GM23338 (cell line): Measurements from ENCODE around the gene CCDC97.

Experiments used
- EZH2 ChIP-seq: fragments of 200-600 bp; sonication (generic); IDR thresholded peaks from one replicate; pipeline ENCODE4 v1.8.0; 2017; ENCODE audit warnings: antibody characterized with exemption, mild to moderate bottlenecking, low read depth; ENCODE audit not compliant: unreplicated experiment
- POLR2AphosphoS5 ChIP-seq: IDR thresholded peaks from 2 replicates; pipeline ENCODE4 v1.6.1; 2016; ENCODE audit warnings: antibody characterized with exemption, low read depth
- TF ChIP-seq, protein P1 (sequence below), 2 experiments: fragments of 200-600 bp in 1 of 2; sonication (generic) in 1 of 2; conservative IDR thresholded peaks; 2 replicates each; pipeline versions ENCODE4 v1.5.1 to v1.6.1; 2016 to 2017; ENCODE audit warnings: antibody characterized with exemption in 2 of 2, low read depth in 2 of 2, mild to moderate bottlenecking in 2 of 2, moderate library complexity in 1 of 2

DNA sequence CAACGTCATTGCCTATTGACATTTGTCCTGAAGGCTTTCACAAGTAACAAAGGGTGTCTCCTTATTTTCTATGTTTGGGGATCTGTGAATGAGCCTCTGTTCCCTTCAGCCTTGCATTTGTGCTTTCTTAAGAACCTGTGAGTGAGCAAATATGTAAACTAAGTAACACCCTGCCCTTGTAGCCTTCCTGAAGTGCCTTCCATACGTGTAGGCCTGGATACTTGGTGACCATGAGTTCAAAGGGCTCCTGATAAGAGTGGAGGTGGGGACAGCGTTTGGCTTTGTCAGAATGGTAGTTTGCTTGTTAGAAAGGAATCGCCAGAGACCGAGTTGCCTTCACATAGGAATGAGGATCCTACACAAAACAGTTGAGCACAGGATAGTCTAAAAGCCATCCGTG, 14.5 kb upstream of the CCDC97 start:
- TF ChIP-seq, protein P1, sequence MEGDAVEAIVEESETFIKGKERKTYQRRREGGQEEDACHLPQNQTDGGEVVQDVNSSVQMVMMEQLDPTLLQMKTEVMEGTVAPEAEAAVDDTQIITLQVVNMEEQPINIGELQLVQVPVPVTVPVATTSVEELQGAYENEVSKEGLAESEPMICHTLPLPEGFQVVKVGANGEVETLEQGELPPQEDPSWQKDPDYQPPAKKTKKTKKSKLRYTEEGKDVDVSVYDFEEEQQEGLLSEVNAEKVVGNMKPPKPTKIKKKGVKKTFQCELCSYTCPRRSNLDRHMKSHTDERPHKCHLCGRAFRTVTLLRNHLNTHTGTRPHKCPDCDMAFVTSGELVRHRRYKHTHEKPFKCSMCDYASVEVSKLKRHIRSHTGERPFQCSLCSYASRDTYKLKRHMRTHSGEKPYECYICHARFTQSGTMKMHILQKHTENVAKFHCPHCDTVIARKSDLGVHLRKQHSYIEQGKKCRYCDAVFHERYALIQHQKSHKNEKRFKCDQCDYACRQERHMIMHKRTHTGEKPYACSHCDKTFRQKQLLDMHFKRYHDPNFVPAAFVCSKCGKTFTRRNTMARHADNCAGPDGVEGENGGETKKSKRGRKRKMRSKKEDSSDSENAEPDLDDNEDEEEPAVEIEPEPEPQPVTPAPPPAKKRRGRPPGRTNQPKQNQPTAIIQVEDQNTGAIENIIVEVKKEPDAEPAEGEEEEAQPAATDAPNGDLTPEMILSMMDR (conservative IDR thresholded peaks at IDR 0.05; ENCODE audit: low read depth in 2 of 2), result no peak
- TF ChIP-seq POLR2AphosphoS5, result no peak
- TF ChIP-seq EZH2, result no peak
